Nephron (organoid): ENCODE data around the gene ERBB3.
"Not testable (repeated sequence)": the region's sequence is repeated elsewhere in the genome, so short reads cannot be mapped to it uniquely, and the experiment has no call there.

ENCODE experiments used
- H3K27ac Mint-ChIP-seq, 3 experiments: 2 replicates each; pipeline ENCODE4 v1.8.0; 2020; ENCODE audit warnings: mixed read lengths in 3 of 3, mild to moderate bottlenecking in 2 of 3, moderate library complexity in 1 of 3
- H3K27me3 Mint-ChIP-seq: 2 replicates; pipeline ENCODE4 v1.8.0; 2021; ENCODE audit warnings: low read depth, mild to moderate bottlenecking, moderate library complexity, mixed read lengths
- H3K36me3 Mint-ChIP-seq: 2 replicates; pipeline ENCODE4 v1.8.0; 2020; ENCODE audit warnings: low read depth, mixed read lengths
- H3K4me1 Mint-ChIP-seq: 2 replicates; pipeline ENCODE4 v1.8.0; 2020; ENCODE audit warnings: mixed read lengths
- H3K4me3 Mint-ChIP-seq, 3 experiments: 2 replicates each; pipeline ENCODE4 v1.8.0; 2020; ENCODE audit warnings: mild to moderate bottlenecking in 3 of 3, mixed read lengths in 3 of 3, moderate library complexity in 2 of 3
- H3K9me3 Mint-ChIP-seq: 2 replicates; pipeline ENCODE4 v1.8.0; 2020; ENCODE audit warnings: mixed read lengths
- CTCF ChIP-seq, 3 experiments: fragments of 200-600 bp; sonication (generic); IDR thresholded peaks; one replicate each; pipeline ENCODE4 v1.5.0; 2021; ENCODE audit warnings: antibody characterized with exemption in 3 of 3; ENCODE audit not compliant: unreplicated experiment in 3 of 3

The ERBB3 gene

DNA sequence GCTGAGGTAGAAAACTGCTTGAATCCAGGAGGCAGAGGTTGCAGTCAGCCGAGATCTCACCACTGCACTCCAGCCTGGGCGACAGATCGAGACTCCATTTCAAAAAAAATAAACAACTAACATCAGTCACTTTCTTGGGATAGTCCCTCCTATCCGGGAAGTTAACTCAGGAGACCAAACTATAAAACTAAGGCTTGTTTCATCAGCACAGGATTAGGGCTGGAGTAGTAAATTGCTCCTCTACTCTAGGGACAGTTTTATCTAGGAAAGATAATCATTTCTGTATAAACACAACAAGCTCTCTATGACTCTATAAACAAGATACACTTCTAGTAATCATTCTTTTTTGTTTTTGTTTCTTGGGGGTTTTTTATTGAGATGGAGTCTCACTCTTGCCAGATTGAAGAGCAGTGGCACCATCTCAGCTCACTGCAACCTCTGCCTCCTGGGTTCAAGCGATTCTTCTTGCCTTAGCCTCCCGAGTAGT, 26.5 kb upstream of the ERBB3 start:
- H3K27me3 Mint-ChIP-seq = no peaks in the 10 kb centered on the region
- no peaks in the 10 kb centered on the region for H3K4me1 Mint-ChIP-seq
- peak overlapping the region in 1 of 3 experiments; percentile 17 for H3K27ac Mint-ChIP-seq
- TF ChIP-seq CTCF (IDR thresholded peaks at IDR 0.05; ENCODE audit: unreplicated experiment in 3 of 3) = no peak
- H3K9me3 Mint-ChIP-seq = no peaks in the 10 kb centered on the region
- no peak overlapping the region for H3K4me3 Mint-ChIP-seq
- no peaks in the 10 kb centered on the region for H3K36me3 Mint-ChIP-seq

GRCh38 chr12:56059964-56060363, 20.0 kb upstream of the ERBB3 start:
- H3K27me3 Mint-ChIP-seq, H3K4me1 Mint-ChIP-seq, H3K4me3 Mint-ChIP-seq, H3K9me3 Mint-ChIP-seq, H3K36me3 Mint-ChIP-seq, H3K27ac Mint-ChIP-seq: not testable (repeated sequence)

GRCh38 chr12:56061982-56062381, 18.0 kb upstream of the ERBB3 start:
- Mint-ChIP-seq H3K9me3 (no peaks in the 10 kb centered on the region), H3K4me3 (no peak overlapping the region), H3K27me3 (no peaks in the 10 kb centered on the region), H3K4me1 (no peaks in the 10 kb centered on the region), H3K27ac (no peak overlapping the region), H3K36me3 (no peaks in the 10 kb centered on the region)
- no peak for TF ChIP-seq CTCF (IDR thresholded peaks at IDR 0.05; ENCODE audit: unreplicated experiment in 3 of 3)

DNA sequence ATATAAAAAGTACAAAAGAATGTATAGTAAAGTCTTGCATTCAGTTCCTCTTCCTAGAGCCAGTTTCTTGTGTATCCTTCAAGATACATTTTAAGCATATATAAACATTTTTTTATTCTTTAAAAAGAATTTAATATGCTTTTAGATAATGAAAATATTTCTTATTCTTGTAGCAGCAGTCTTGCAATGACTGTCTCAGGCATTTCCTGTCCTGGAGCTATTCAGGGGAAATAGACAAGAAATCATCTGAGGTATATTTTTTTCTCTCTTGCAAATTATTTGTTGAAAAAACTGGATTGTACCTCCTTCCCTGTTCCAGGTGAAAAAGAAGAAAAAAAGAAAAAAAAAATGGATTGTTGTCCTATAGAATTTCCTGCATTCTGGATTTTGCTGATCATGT, 17.0 kb upstream of the ERBB3 start:
- Mint-ChIP-seq H3K27me3 (no peaks in the 10 kb centered on the region), H3K4me1 (no peaks in the 10 kb centered on the region), H3K36me3 (no peaks in the 10 kb centered on the region), H3K9me3 (no peaks in the 10 kb centered on the region), H3K27ac (no peak overlapping the region), H3K4me3 (no peak overlapping the region)
- TF ChIP-seq CTCF (IDR thresholded peaks at IDR 0.05; ENCODE audit: unreplicated experiment in 3 of 3) = no peak

DNA sequence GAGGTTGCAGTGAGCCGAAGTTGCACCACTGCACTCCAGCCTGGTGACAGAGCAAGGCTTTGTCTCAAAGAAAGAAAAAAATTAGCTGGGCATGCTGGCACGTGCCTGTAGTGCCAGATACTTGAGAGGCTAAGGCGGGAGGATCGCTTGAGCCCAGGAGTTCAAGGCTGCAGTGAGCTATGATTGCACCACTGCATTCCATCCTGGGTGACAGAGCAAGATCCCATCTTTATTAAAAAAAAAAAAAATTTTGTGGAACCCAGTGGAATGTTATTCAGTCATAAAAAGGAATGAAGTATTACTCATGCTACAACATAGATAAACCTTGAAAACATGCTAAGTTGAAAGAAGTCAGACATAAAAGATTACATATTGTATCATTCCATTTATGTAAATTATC, 8.3 kb upstream of the ERBB3 start:
- Mint-ChIP-seq H3K9me3 (no peaks in the 10 kb centered on the region), H3K4me3 (no peak overlapping the region), H3K4me1 (no peaks in the 10 kb centered on the region), H3K36me3 (no peaks in the 10 kb centered on the region), H3K27ac (no peak overlapping the region), H3K27me3 (peaks cover 9% of the 10 kb centered on the region)
- no peak for TF ChIP-seq CTCF (IDR thresholded peaks at IDR 0.05; ENCODE audit: unreplicated experiment in 3 of 3)

- H3K27ac Mint-ChIP-seq = no peak overlapping the region
- H3K9me3 Mint-ChIP-seq = no peaks in the 10 kb centered on the region
- H3K4me1 Mint-ChIP-seq = peaks cover 5% of the 10 kb centered on the region
- no peak for TF ChIP-seq CTCF (IDR thresholded peaks at IDR 0.05; ENCODE audit: unreplicated experiment in 3 of 3)
- H3K4me3 Mint-ChIP-seq = no peak overlapping the region
- H3K36me3 Mint-ChIP-seq = no peaks in the 10 kb centered on the region
- peaks cover 20% of the 10 kb centered on the region for H3K27me3 Mint-ChIP-seq
These were observed 5.6 kb upstream of the ERBB3 start for GRCh38 chr12:56074396-56074795.

DNA sequence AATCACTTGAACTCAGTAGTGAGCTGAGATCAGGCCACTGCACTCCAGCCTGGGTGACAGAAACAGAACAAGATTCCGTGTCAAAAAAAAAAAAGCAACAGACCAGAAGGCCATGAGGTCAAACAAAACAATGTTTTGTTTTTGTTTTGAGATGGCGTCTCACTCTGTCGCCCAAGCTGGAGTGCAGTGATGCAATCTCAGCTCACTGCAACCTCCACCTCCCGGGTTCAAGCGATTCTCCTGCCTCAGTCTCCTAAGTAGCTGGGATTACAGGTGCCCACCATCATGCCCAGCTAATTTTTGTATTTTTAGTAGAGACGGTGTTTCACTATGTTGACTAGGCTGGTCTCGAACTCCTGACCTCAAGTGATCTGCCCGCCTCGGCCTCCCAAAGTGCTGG, 2.0 kb upstream of the ERBB3 start:
- not testable (repeated sequence) for H3K36me3 Mint-ChIP-seq, H3K9me3 Mint-ChIP-seq, H3K27ac Mint-ChIP-seq
- peaks cover 49% of the 10 kb centered on the region for H3K27me3 Mint-ChIP-seq
- peaks cover 11% of the 10 kb centered on the region for H3K4me1 Mint-ChIP-seq
- H3K4me3 Mint-ChIP-seq = peak overlapping the region in 1 of 3 experiments; percentile 89
